GM12801 (cell line): ENCODE results near the gene PROSER3.

Experiments used
- TF ChIP-seq, protein P1 (sequence below): IDR thresholded peaks from one replicate; pipeline ENCODE4 v1.5.1; 2011; ENCODE audit warnings: control low read depth; ENCODE audit not compliant: insufficient read length; ENCODE audit errors: extremely low read depth

Gene PROSER3

GRCh38 chr19:35774274-35775045 is 16.5 kb downstream of the PROSER3 start:
- TF ChIP-seq, protein P1, sequence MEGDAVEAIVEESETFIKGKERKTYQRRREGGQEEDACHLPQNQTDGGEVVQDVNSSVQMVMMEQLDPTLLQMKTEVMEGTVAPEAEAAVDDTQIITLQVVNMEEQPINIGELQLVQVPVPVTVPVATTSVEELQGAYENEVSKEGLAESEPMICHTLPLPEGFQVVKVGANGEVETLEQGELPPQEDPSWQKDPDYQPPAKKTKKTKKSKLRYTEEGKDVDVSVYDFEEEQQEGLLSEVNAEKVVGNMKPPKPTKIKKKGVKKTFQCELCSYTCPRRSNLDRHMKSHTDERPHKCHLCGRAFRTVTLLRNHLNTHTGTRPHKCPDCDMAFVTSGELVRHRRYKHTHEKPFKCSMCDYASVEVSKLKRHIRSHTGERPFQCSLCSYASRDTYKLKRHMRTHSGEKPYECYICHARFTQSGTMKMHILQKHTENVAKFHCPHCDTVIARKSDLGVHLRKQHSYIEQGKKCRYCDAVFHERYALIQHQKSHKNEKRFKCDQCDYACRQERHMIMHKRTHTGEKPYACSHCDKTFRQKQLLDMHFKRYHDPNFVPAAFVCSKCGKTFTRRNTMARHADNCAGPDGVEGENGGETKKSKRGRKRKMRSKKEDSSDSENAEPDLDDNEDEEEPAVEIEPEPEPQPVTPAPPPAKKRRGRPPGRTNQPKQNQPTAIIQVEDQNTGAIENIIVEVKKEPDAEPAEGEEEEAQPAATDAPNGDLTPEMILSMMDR, result no peak

DNA sequence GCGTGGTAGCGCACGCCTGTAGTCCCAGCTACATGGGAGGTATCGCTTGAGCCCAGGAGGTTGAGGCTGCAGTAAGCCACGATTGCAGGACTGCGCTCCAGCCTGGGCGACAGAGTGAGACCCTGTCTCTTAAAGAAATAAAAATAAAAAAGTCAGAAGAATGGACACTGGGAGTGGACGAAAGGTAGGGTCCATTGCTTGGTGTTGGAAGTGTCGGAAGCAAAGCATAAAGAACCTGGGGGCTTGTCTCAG is 17.0 kb downstream of the PROSER3 start:
- TF ChIP-seq, protein P1, result no peak

DNA sequence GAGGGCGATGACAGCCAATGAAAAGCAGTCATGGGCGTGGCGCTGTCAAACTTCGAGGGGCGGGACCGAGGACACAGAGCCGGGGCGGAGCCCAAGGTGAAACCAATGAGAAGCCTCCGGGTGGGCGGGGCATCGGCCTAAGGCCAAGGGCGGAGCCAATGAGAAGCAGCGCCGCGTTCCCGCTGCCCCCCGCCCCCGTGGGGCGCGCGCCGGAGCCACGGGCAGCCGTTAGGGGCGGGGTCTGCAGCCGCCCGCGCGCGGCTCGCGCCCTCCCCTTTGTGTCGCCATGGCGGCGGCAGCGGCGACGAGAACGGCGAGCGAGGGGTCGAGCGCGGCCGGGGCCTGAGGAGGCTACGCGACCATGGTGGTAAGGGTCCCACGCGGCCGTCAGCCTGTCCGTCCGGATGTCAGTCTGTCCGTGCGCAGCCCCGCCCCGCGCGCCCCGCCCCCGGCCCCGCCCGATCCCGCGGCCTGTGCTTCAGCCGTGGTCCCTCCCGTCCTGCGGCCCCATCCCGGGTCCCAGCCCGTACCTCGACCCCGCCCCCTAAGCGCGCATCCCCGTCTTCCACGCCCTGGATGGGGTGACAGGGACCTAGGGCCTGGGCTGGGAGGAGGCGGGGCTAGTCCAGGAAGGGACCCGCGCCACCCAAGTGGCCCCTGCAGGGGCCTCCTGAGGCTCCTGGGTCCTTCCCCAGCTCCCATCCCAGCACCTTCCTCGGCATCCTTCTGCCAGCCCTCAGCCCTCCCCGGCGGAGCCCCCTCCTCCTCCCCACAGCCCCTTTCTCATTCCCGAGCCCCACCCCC is 17.5 kb downstream of the PROSER3 start, which contains the start of gene ARHGAP33:
TSS of gene ARHGAP33 (plus strand) at position 267 of the 804 bp plus-strand sequence. CDS start at position 362, 95 bp downstream.
- TF ChIP-seq, protein P1, result no peak

DNA sequence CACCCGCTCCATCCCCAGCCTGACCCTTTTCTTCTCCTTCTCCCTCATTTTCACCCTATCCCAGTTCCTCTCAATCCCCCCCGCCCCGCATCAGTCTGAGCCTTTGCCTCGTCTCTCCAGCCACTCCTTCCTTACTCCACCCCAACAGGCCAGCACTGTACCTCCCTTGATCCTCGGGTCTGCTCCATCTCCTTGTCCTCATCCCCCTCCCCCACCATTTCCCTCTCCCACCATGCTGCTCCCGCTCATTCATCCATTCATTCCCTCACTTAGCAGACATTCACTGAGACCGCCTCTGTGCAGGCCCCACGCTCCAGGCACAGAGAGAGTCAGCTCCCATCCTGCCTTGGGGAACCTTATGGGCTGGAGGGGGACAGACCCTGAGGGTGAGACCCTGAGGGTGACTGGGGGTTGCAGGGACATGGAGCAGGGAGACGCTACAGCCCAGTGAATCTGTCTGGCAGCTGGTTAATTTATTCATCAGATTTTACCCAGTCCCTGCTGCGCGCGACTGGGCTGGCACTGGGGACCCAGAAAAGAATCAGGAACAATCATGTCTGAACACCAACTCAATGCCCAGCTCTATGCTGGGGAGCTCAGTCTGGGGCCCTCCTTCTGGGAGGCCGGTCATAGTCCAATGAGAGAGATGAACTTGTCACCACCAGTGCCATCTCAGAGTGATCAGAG is 18.3 kb downstream of the PROSER3 start:
- TF ChIP-seq, protein P1, result no peak

DNA sequence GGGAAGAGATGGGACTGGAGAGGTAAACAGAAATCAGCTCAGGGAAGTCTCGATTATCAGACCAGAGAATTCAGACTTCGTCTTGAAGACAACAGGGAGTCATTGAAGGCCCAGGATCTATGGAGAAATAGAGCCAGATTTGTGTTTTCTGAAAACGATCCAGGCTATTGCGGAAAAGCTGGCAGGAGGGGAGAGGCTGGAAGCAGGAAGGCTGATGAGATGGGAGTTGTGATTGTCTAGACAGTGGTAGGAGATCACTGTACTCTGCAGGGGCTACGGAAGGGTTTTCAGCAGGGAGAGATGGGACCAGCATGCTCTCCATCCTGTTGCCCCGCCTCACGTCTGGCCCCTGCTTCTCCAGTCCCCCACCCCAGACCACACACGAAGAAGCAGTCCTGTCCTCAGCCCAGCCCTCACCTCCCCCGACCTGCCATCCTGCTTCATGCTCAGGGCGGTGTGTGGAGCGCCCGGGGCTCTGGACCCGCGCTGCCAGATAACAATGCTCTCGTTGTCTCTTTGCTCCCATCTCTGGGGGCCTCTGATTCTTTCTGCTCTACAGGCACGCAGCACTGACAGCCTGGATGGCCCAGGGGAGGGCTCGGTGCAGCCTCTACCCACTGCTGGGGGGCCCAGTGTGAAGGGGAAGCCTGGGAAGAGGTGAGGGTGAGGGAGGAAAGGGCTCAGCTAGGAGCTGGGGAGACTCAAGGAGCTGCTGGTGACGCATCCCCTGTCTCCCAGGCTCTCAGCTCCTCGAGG is 19.3 kb downstream of the PROSER3 start:
- TF ChIP-seq, protein P1, result no peak

DNA sequence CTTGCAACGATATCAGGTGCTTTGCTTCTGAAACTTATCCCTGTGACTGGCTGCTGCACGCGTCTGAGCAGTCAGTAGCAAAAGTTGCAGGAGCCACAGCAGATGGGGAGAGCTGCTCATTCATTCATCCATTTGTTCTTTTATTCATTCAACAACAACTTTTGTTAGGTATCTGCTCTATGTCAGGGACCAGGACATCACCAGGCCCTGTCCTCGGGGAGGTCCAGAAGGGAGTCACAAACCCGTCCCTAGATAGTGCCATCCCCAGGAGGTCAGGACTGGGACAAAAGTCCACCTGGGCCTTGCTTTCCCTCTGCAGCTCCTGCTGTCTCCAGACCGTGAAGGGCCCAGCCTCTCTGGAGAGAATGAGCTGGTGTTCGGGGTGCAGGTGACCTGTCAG is 20.0 kb downstream of the PROSER3 start:
- TF ChIP-seq, protein P1, result no peak
